Mesendoderm (in vitro differentiated cells): ENCODE data around the gene LRP2.

Experiments
- DNase-seq: peaks from one replicate; pipeline ENCODE4 v3.0.0; 2013
- H2AK5ac ChIP-seq: 2 replicates; pipeline ENCODE4 v1.6.1; 2013; ENCODE audit warnings: low read length, inconsistent platforms
- H2BK120ac ChIP-seq: 2 replicates; pipeline ENCODE4 v1.6.1; 2013; ENCODE audit warnings: low read depth, mild to moderate bottlenecking, low read length, moderate library complexity, mixed read lengths
- H2BK15ac ChIP-seq: replicated peaks from 2 replicates; pipeline ENCODE4 v1.6.1; 2013; ENCODE audit warnings: low read depth, mild to moderate bottlenecking, moderate library complexity
- H2BK5ac ChIP-seq: 2 replicates; pipeline ENCODE4 v1.6.1; 2013; ENCODE audit warnings: low read length, inconsistent platforms
- H3K18ac ChIP-seq: 2 replicates; pipeline ENCODE4 v1.6.1; 2013; ENCODE audit warnings: mild to moderate bottlenecking, low read length, mixed read lengths
- H3K23ac ChIP-seq: one replicate; pipeline ENCODE4 v1.6.1; 2013; ENCODE audit warnings: low read length
- H3K27ac ChIP-seq: 2 replicates; pipeline ENCODE4 v1.5.1; 2013; ENCODE audit warnings: low read depth, mild to moderate bottlenecking, inconsistent platforms, low read length, moderate library complexity
- H3K27me3 ChIP-seq: 2 replicates; pipeline ENCODE4 v1.6.1; 2013; ENCODE audit warnings: low read length, control low read depth, mild to moderate bottlenecking, inconsistent platforms; ENCODE audit not compliant: insufficient read depth, poor library complexity
- H3K36me3 ChIP-seq: 2 replicates; pipeline ENCODE4 v1.6.1; 2013; ENCODE audit warnings: low read length, inconsistent platforms; ENCODE audit not compliant: control insufficient read depth, insufficient read depth
- H3K4ac ChIP-seq: one replicate; pipeline ENCODE4 v1.6.1; 2013; ENCODE audit warnings: low read depth, mild to moderate bottlenecking, low read length, moderate library complexity
- H3K4me1 ChIP-seq: 2 replicates; pipeline ENCODE4 v1.6.1; 2013; ENCODE audit warnings: low read depth, low read length, inconsistent platforms; ENCODE audit not compliant: control insufficient read depth
- H3K4me2 ChIP-seq: 2 replicates; pipeline ENCODE4 v1.6.1; 2013; ENCODE audit warnings: low read length
- H3K4me3 ChIP-seq: 2 replicates; pipeline ENCODE4 v1.5.1; 2013; ENCODE audit warnings: mild to moderate bottlenecking, low read length
- H3K56ac ChIP-seq: one replicate; pipeline ENCODE4 v1.6.1; 2013; ENCODE audit warnings: low read length
- H3K79me1 ChIP-seq: 2 replicates; pipeline ENCODE4 v1.6.1; 2013; ENCODE audit warnings: low read length, inconsistent platforms
- H3K79me2 ChIP-seq: 2 replicates; pipeline ENCODE4 v1.6.1; 2013; ENCODE audit warnings: mild to moderate bottlenecking, low read length; ENCODE audit not compliant: control insufficient read depth, insufficient read depth
- H3K9ac ChIP-seq: 2 replicates; pipeline ENCODE4 v1.6.1; 2013; ENCODE audit warnings: low read length, inconsistent platforms
- H4K5ac ChIP-seq: one replicate; pipeline ENCODE4 v1.6.1; 2013; ENCODE audit warnings: low read length
- H4K8ac ChIP-seq: one replicate; pipeline ENCODE4 v1.6.1; 2013; ENCODE audit warnings: low read depth, mild to moderate bottlenecking, control low read depth, low read length, moderate library complexity
- WGBS: extraction: QIAGEN DNeasy Blood & Tissue Kit; methylation state at CpG from one replicate; pipeline ENCODE4 v1.1.7; 2013; ENCODE audit warnings: low lambda C conversion rate, missing lambda C conversion rate; ENCODE audit not compliant: insufficient coverage; ENCODE audit errors: extremely low coverage; 5-methylcytosine and 5-hydroxymethylcytosine counted together

The LRP2 gene

DNA sequence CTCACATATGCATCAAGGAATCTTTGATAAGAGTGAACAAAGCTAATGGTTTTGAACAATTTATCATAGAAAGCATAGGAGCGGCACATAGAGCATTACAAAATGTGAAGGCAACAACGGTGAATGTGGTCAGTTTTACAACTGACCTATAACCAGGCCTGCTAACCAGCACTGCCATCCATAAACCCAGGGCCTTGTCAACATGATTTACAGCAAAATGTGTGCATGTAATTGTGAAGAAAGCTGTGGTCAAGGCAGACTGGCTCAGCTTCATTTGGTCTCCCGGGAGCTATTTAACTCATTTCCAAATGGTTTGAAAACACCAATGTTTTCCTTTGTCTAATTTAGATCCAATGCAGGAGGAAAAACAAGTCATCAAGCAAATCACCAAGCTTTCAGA, 173.2 kb downstream of the LRP2 start:
- Histone ChIP-seq H3K4me3 (no peak overlapping the region), H4K5ac (no peak overlapping the region), H3K36me3 (no peaks in the 10 kb centered on the region), H4K8ac (no peak overlapping the region), H3K18ac (no peak overlapping the region), H3K79me1 (no peaks in the 10 kb centered on the region), H2BK15ac (no peak overlapping the region), H3K79me2 (no peaks in the 10 kb centered on the region), H3K9ac (no peak overlapping the region), H2BK5ac (no peak overlapping the region), H3K4me2 (no peak overlapping the region), H3K56ac (no peak overlapping the region), H3K23ac (no peak overlapping the region), H3K4ac (no peak overlapping the region), H3K4me1 (no peaks in the 10 kb centered on the region), H2AK5ac (no peak overlapping the region), H3K27me3 (no peaks in the 10 kb centered on the region), H3K27ac (no peak overlapping the region), H2BK120ac (no peak overlapping the region)
- no peak for DNase-seq
- WGBS, result no CpG with 5 or more reads among the region's 3 CpGs

DNA sequence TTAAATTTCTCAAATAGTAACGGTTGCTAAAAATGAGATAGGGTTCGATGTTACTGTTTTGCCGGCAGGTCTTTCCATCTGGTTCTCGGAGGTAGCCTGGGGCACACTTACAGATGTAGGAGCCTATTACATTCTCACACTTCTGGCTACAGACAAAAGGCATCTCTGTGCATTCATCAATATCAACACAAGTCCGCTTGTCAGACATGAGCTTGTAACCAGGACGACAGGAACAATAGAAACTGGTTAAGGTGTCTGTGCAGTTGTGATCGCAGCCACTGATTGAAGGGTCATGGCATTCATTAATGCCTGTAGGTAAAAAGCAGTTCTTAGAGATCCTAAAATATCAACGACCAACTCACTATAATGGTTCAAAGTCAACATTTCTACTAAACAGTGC, 176.6 kb downstream of the LRP2 start:
- no peak overlapping the region for H3K56ac ChIP-seq
- no peak overlapping the region for H2BK15ac ChIP-seq
- no peak overlapping the region for H3K4ac ChIP-seq
- no peaks in the 10 kb centered on the region for H3K79me2 ChIP-seq
- H4K8ac ChIP-seq, result no peak overlapping the region
- H3K27me3 ChIP-seq, result no peaks in the 10 kb centered on the region
- WGBS, result no CpG with 5 or more reads among the region's 8 CpGs
- no peaks in the 10 kb centered on the region for H3K4me1 ChIP-seq
- no peak overlapping the region for H3K4me3 ChIP-seq
- no peak overlapping the region for H3K9ac ChIP-seq
- no peak overlapping the region for H4K5ac ChIP-seq
- H2BK120ac ChIP-seq, result no peak overlapping the region
- peak; percentile 3 for DNase-seq
- no peak overlapping the region for H3K4me2 ChIP-seq
- H3K18ac ChIP-seq, result no peak overlapping the region
- H2AK5ac ChIP-seq, result no peak overlapping the region
- no peaks in the 10 kb centered on the region for H3K36me3 ChIP-seq
- H3K79me1 ChIP-seq, result no peaks in the 10 kb centered on the region
- H2BK5ac ChIP-seq, result no peak overlapping the region
- no peak overlapping the region for H3K27ac ChIP-seq
- no peak overlapping the region for H3K23ac ChIP-seq

DNA sequence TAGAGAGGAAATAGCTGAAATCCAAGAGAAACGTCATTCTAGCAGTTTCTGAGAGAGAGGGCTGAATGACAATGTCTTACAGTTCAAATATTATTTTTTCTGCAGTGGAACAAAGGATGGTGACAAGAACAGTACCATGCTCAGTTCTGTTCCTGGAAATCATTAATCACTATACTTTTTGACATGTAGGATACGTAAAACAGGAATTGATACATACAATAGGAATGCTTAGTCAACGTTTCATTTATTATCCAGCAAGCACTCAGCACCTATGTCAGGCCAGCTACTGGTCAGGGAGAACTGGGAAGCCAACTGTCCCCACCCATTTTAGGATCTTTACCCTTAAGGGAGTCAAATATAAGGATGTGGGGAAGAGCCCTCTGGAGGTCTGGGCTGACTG, 178.3 kb downstream of the LRP2 start:
- Histone ChIP-seq H3K23ac (no peak overlapping the region), H3K9ac (no peak overlapping the region), H3K27ac (no peak overlapping the region), H2BK15ac (no peak overlapping the region), H2BK5ac (no peak overlapping the region), H3K36me3 (no peaks in the 10 kb centered on the region), H4K5ac (no peak overlapping the region), H2AK5ac (no peak overlapping the region), H2BK120ac (no peak overlapping the region), H3K56ac (no peak overlapping the region), H3K4me3 (no peak overlapping the region), H3K18ac (no peak overlapping the region), H3K79me1 (no peaks in the 10 kb centered on the region), H3K79me2 (no peaks in the 10 kb centered on the region), H3K27me3 (no peaks in the 10 kb centered on the region), H3K4me1 (no peaks in the 10 kb centered on the region), H3K4ac (no peak overlapping the region), H4K8ac (no peak overlapping the region), H3K4me2 (no peak overlapping the region)
- WGBS, result no CpG with 5 or more reads among the region's 3 CpGs
- no peak for DNase-seq

DNA sequence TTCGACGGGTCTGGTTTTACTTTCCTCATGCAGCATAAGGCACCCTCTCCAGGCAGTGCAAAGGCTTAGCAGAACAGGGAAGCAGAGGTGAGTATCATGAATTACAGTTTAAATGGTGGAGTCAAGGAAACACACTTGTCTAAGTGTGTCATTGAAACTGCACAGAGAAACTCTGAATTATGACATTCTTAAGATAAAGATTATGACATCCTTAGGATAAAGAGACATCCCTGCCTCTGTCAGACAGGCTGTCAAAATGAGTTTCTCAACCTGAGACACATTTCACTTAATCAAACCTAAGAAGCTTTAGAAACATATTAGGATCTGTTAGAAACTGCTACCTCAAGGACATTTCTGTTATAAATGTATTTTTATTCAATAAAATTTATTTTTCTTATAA, 179.8 kb downstream of the LRP2 start:
- Histone ChIP-seq H3K18ac (no peak overlapping the region), H2AK5ac (no peak overlapping the region), H2BK120ac (no peak overlapping the region), H3K79me1 (no peaks in the 10 kb centered on the region), H3K4ac (no peak overlapping the region), H3K36me3 (no peaks in the 10 kb centered on the region), H3K4me1 (no peaks in the 10 kb centered on the region), H4K8ac (no peak overlapping the region), H3K79me2 (no peaks in the 10 kb centered on the region), H3K9ac (no peak overlapping the region), H3K27ac (no peak overlapping the region), H3K23ac (no peak overlapping the region), H3K27me3 (no peaks in the 10 kb centered on the region), H4K5ac (no peak overlapping the region), H3K4me2 (no peak overlapping the region), H2BK15ac (no peak overlapping the region), H3K56ac (no peak overlapping the region), H3K4me3 (no peak overlapping the region), H2BK5ac (no peak overlapping the region)
- WGBS, result no CpG with 5 or more reads among the region's 2 CpGs
- DNase-seq, result no peak

DNA sequence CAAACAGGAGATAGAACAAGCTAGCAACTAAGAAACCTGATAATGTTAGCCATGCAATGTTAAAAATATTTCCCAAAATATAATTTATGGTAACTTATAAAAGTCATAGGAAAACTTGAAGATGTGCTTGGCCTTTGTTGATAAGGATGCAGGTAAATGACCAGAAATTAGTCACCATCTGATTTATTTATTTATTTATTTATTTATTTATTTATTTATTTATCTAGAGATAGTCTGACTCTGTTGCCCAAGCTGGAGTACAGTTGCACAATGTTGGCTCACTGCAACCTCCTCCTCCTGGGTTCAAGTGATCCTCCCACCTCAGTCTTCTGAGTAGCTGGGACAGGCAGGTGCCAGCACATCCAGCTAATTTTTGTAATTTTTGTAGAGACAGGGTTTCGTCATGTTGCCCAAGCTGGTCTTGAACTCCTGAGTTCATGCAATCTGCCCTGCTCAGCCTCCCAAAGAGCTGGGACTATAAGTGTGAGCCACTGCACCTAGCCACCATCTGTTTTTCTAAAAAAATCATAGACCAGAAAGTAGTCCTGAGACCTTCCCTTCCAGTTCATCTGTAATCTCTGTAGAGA, 183.4 kb downstream of the LRP2 start:
- H3K18ac ChIP-seq, result no peak overlapping the region
- H3K4me1 ChIP-seq, result no peaks in the 10 kb centered on the region
- no peak overlapping the region for H2AK5ac ChIP-seq
- no peak overlapping the region for H2BK15ac ChIP-seq
- no peak overlapping the region for H2BK5ac ChIP-seq
- no peaks in the 10 kb centered on the region for H3K79me1 ChIP-seq
- no peak overlapping the region for H3K27ac ChIP-seq
- DNase-seq, result no peak
- H4K5ac ChIP-seq, result no peak overlapping the region
- no peaks in the 10 kb centered on the region for H3K36me3 ChIP-seq
- no peak overlapping the region for H3K4me3 ChIP-seq
- no peak overlapping the region for H3K23ac ChIP-seq
- H3K4ac ChIP-seq, result no peak overlapping the region
- H3K79me2 ChIP-seq, result no peaks in the 10 kb centered on the region
- no CpG with 5 or more reads among the region's 1 CpG for WGBS
- no peak overlapping the region for H3K4me2 ChIP-seq
- no peak overlapping the region for H2BK120ac ChIP-seq
- H3K56ac ChIP-seq, result no peak overlapping the region
- H4K8ac ChIP-seq, result no peak overlapping the region
- H3K27me3 ChIP-seq, result no peaks in the 10 kb centered on the region
- H3K9ac ChIP-seq, result no peak overlapping the region

DNA sequence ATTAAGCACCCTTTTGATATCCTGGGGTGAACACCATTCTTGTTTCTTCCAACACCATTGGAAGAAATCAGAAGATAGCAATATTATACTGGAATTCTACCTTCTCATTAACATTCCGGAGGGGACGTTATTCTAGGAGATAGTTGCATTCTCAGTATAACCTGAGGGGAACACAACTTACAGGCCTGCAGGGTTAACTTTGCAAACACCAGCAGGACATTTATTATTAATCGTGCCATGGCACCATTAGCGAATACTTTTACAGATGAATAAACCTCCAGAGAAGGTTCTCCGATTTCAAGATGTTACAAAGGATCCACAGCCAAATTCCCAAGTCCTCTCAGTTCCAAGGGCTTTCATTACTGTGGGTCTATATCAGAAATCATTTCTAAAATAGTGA, 184.0 kb downstream of the LRP2 start:
- Histone ChIP-seq H3K27ac (no peak overlapping the region), H3K36me3 (no peaks in the 10 kb centered on the region), H3K27me3 (no peaks in the 10 kb centered on the region), H3K4me2 (no peak overlapping the region), H2AK5ac (no peak overlapping the region), H2BK5ac (no peak overlapping the region), H3K4me3 (no peak overlapping the region), H3K4ac (no peak overlapping the region), H3K18ac (no peak overlapping the region), H3K9ac (no peak overlapping the region), H2BK15ac (no peak overlapping the region), H3K4me1 (no peaks in the 10 kb centered on the region), H4K5ac (no peak overlapping the region), H3K56ac (no peak overlapping the region), H3K23ac (no peak overlapping the region), H3K79me1 (no peaks in the 10 kb centered on the region), H2BK120ac (no peak overlapping the region), H3K79me2 (no peaks in the 10 kb centered on the region), H4K8ac (no peak overlapping the region)
- DNase-seq, result no peak
- WGBS, result no CpG with 5 or more reads among the region's 5 CpGs
